Lung (tissue), 12 donors: Measurements from ENCODE around the gene TKFC. TPM values are rescaled to one million over a fixed set of nuclear protein-coding genes. Genes with fewer than 3 reads are reported as not detected.

ENCODE experiments used
- ATAC-seq: fragments of 200-7000 bp; cut with Tn5 transposase; one replicate; pipeline ENCODE4 v1.9.1; 2020; ENCODE audit warnings: moderate number of reproducible peaks; ENCODE audit not compliant: insufficient read depth, low FRiP score
- DNase-seq, 3 donors: peaks; one replicate each; pipeline ENCODE4 v3.0.0-alpha.2; 2013 to 2017
- H3K27ac ChIP-seq, 2 donors: one replicate each; pipeline ENCODE4 v1.5.1; 2013; ENCODE audit warnings: mild to moderate bottlenecking in 2 of 2, moderate library complexity in 2 of 2, control low read depth in 1 of 2, inconsistent platforms in 1 of 2, low read depth in 1 of 2, low read length in 1 of 2
- H3K27me3 ChIP-seq, 3 donors: one replicate each; pipeline ENCODE4 v1.5.1; 2013; ENCODE audit warnings: low read length in 2 of 3; ENCODE audit not compliant: control insufficient read depth in 3 of 3, insufficient read depth in 3 of 3
- H3K36me3 ChIP-seq, 4 donors: one replicate each; pipeline ENCODE4 v1.5.1; 2013; ENCODE audit warnings: low read length in 4 of 4, mild to moderate bottlenecking in 1 of 4, moderate library complexity in 1 of 4; ENCODE audit not compliant: control insufficient read depth in 4 of 4, insufficient read depth in 4 of 4
- H3K4me1 ChIP-seq, 5 donors: one replicate each; pipeline ENCODE4 v1.5.1; 2013; ENCODE audit warnings: low read length in 5 of 5, mild to moderate bottlenecking in 2 of 5, moderate library complexity in 1 of 5; ENCODE audit not compliant: control insufficient read depth in 5 of 5, insufficient read depth in 5 of 5
- H3K4me3 ChIP-seq: one replicate; pipeline ENCODE4 v1.5.1; 2013; ENCODE audit warnings: mild to moderate bottlenecking, control low read depth, moderate library complexity
- H3K9ac ChIP-seq, 2 donors: one replicate each; pipeline ENCODE4 v1.5.1; 2013; ENCODE audit warnings: low read length in 2 of 2, control low read depth in 1 of 2; ENCODE audit not compliant: insufficient read depth in 1 of 2
- H3K9me3 ChIP-seq, 4 donors: one replicate each; pipeline ENCODE4 v1.5.1; 2013; ENCODE audit warnings: low read length in 3 of 4, mild to moderate bottlenecking in 1 of 4, moderate library complexity in 1 of 4; ENCODE audit not compliant: control insufficient read depth in 4 of 4, insufficient read depth in 3 of 4
- WGBS, 2 donors: extraction: QIAGEN DNeasy Blood & Tissue Kit; methylation state at CpG; one replicate each; pipeline ENCODE4 v1.1.7; 2013; 5-methylcytosine and 5-hydroxymethylcytosine counted together
- polyA plus RNA-seq, 2 donors: library from polyadenylated mRNA; stranded (reverse); fragments of 200-250 nt; gene quantifications; one replicate each; pipeline ENCODE4 v1.2.1, GENCODE V29; 2013
- total RNA-seq, 2 donors: library from RNA; depleted of rRNA in 1 of 2; stranded (reverse); fragments of >200 nt in 1 of 2; gene quantifications; one replicate each; pipeline ENCODE4 v1.2.1, GENCODE V29; 2014 to 2021
- TF ChIP-seq, protein P1 (sequence below): IDR thresholded peaks from 2 replicates; pipeline ENCODE4 v1.5.1; 2012; ENCODE audit warnings: mild to moderate bottlenecking; ENCODE audit errors: control extremely low read depth, extremely low read depth
- donor health status: control.
- donor health status: control.
- donor health status: Bipolar disorder and iron deficiency.
- donor health status: healthy.
- donor health status: DM: yes; HTN: yes; CAD: no.

The TKFC gene
- total and polyA plus RNA-seq, 4 donors, result 35.0 to 69.2 (median 39.8) TPM

DNA sequence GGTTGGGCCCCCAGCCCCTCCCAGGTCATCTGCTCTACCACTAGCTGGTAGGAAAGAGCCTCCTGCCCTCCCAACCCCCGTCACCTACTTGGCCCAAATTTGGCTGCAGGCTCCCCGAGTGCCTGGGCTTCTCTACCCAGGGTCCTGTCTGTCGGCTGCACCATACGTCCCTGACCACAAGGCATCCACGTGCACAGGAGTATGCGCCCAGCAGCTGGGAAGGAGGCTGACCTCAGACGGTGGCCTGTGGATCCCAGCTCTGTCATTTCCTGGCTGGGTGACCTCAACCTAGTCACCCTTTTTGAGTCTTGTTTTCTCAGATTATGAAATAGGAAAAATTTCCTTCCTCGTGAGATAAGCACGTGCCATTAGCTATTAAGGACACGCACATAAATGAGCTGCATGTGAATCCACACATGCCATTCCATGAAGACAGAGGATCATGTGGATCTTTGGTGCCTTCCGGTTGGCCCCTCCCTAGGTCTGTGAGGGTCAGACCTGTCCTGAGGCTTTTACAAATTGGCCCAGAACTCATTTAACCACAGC, 15.0 kb downstream of the TKFC start:
- Histone ChIP-seq H3K27ac (no peak overlapping the region), H3K36me3 (peaks cover 0 to 45% (median 14%) of the 10 kb centered on the region in 4 donors), H3K9ac (no peak overlapping the region), H3K9me3 (no peaks in the 10 kb centered on the region), H3K4me1 (no peaks in the 10 kb centered on the region), H3K27me3 (no peaks in the 10 kb centered on the region), H3K4me3 (no peak overlapping the region)
- TF ChIP-seq, protein P1, sequence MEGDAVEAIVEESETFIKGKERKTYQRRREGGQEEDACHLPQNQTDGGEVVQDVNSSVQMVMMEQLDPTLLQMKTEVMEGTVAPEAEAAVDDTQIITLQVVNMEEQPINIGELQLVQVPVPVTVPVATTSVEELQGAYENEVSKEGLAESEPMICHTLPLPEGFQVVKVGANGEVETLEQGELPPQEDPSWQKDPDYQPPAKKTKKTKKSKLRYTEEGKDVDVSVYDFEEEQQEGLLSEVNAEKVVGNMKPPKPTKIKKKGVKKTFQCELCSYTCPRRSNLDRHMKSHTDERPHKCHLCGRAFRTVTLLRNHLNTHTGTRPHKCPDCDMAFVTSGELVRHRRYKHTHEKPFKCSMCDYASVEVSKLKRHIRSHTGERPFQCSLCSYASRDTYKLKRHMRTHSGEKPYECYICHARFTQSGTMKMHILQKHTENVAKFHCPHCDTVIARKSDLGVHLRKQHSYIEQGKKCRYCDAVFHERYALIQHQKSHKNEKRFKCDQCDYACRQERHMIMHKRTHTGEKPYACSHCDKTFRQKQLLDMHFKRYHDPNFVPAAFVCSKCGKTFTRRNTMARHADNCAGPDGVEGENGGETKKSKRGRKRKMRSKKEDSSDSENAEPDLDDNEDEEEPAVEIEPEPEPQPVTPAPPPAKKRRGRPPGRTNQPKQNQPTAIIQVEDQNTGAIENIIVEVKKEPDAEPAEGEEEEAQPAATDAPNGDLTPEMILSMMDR, result no peak
- WGBS, 2 donors, result 48 to 58% methylated on average over 11 of the region's 11 CpGs
- DNase-seq, result no peak
- ATAC-seq, result no peak

- H3K9me3 ChIP-seq, result no peaks in the 10 kb centered on the region
- H3K4me3 ChIP-seq, result no peak overlapping the region
- no peak for DNase-seq
- H3K36me3 ChIP-seq, result peaks cover 0 to 53% (median 13%) of the 10 kb centered on the region in 4 donors
- H3K4me1 ChIP-seq, result no peaks in the 10 kb centered on the region
- H3K27ac ChIP-seq, result no peak overlapping the region
- no peak overlapping the region for H3K9ac ChIP-seq
- TF ChIP-seq, protein P1, result no peak
- no peak for ATAC-seq
- H3K27me3 ChIP-seq, result no peaks in the 10 kb centered on the region
- 94% methylated on average over 12 of the region's 12 CpGs for WGBS, 2 donors
Measured at GRCh38 chr11:61349189-61349751, 16.2 kb downstream of the TKFC start.

- no peaks in the 10 kb centered on the region for H3K27me3 ChIP-seq
- no peak overlapping the region for H3K27ac ChIP-seq
- no peaks in the 10 kb centered on the region for H3K4me1 ChIP-seq
Measured at GRCh38 chr11:61349916-61350315, 16.9 kb downstream of the TKFC start.

More at GRCh38 chr11:61349916-61350315, 16.9 kb downstream of the TKFC start:
- 96 to 98% methylated on average over 10 of the region's 10 CpGs for WGBS, 2 donors
- no peak for DNase-seq
- no peak for ATAC-seq
- Histone ChIP-seq H3K9me3 (no peaks in the 10 kb centered on the region), H3K36me3 (peaks cover 0 to 53% (median 13%) of the 10 kb centered on the region in 4 donors), H3K9ac (no peak overlapping the region), H3K4me3 (no peak overlapping the region)
- TF ChIP-seq, protein P1, result no peak
